ENCODE results near the gene ZHX3.

DNA sequence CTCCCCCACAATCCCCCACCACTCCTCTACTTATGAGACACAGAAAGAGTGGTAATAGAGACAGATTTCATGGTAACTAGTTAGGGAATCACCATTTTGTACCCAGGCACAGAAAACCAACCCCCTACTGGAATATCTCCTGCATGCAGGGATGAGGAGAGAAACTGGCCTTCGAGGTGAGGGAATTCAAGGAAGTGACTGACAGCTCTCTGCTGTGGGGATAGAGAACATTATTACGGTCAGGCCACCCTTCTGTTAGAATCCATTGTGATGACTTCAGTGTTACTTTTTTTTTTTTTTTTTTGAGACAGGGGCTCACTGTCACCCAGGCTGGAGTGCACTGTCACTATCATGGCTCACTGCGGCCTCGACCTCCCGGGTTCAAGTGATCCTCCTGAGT, 9.6 kb upstream of the ZHX3 start:
- no peak for TF ChIP-seq EZH2 (IDR thresholded peaks at IDR 0.05; ENCODE audit: low read depth)
- TF ChIP-seq, protein P1, sequence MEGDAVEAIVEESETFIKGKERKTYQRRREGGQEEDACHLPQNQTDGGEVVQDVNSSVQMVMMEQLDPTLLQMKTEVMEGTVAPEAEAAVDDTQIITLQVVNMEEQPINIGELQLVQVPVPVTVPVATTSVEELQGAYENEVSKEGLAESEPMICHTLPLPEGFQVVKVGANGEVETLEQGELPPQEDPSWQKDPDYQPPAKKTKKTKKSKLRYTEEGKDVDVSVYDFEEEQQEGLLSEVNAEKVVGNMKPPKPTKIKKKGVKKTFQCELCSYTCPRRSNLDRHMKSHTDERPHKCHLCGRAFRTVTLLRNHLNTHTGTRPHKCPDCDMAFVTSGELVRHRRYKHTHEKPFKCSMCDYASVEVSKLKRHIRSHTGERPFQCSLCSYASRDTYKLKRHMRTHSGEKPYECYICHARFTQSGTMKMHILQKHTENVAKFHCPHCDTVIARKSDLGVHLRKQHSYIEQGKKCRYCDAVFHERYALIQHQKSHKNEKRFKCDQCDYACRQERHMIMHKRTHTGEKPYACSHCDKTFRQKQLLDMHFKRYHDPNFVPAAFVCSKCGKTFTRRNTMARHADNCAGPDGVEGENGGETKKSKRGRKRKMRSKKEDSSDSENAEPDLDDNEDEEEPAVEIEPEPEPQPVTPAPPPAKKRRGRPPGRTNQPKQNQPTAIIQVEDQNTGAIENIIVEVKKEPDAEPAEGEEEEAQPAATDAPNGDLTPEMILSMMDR (conservative IDR thresholded peaks at IDR 0.05): no peak

Data from PC-9 (cell line).